ENCODE results near the gene KCNIP1.

The KCNIP1 gene

DNA sequence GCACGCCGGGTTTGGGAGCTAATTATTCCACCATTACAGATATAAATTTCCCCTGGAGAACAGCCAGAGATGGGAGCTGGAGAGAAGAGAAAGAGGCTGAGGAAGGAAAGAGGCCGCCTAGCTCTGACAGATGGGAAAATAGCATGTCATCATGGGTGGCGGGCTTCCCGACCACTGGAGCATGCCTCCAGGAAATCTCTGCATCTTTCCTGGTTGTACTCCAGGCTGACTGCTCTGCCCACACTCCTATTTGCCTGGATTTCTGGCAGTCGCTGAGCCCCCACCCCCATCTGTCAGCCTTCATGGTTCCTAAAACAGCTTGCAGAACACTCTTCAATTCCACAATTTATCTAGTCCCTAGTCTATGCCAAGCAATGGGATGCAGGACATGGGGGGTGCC lies 265.4 kb downstream of the KCNIP1 start:
- Histone ChIP-seq H3K4me1 (peaks cover 7% of the 10 kb centered on the region), H3K36me3 (no peaks in the 10 kb centered on the region), H3K4me3 (ENCODE audit: low read depth, low read length) (no peak overlapping the region), H3K9me3 (no peaks in the 10 kb centered on the region), H3K27me3 (no peaks in the 10 kb centered on the region)
- TF ChIP-seq, protein P1, sequence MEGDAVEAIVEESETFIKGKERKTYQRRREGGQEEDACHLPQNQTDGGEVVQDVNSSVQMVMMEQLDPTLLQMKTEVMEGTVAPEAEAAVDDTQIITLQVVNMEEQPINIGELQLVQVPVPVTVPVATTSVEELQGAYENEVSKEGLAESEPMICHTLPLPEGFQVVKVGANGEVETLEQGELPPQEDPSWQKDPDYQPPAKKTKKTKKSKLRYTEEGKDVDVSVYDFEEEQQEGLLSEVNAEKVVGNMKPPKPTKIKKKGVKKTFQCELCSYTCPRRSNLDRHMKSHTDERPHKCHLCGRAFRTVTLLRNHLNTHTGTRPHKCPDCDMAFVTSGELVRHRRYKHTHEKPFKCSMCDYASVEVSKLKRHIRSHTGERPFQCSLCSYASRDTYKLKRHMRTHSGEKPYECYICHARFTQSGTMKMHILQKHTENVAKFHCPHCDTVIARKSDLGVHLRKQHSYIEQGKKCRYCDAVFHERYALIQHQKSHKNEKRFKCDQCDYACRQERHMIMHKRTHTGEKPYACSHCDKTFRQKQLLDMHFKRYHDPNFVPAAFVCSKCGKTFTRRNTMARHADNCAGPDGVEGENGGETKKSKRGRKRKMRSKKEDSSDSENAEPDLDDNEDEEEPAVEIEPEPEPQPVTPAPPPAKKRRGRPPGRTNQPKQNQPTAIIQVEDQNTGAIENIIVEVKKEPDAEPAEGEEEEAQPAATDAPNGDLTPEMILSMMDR (IDR thresholded peaks at IDR 0.05; ENCODE audit: low read depth, low read length): no peak
- peak; percentile 29 for DNase-seq

DNA sequence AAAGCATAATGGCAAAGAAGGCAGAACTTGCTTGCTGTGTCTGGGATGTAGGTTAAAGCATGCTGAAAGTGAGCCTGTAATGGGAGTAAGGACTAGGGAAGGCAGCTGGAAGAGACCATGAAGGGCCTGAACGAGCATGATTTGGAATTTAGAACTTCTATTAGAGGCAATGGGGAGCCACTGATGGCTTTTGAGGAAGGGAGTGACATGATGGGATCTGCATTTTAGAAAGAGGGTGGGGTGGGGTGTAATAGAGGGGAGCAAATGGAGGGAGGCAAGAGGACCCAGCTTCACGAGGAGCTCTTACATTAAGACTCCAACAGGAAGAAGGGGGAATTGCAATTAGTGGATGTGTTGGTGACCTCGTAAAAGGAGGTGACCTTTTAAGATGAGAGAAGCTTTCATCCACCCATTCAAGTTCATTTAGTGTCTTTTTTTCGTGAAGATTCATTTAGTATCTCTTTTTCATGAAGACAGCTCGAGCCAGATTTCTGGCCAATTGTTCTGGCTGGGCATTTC lies 266.1 kb downstream of the KCNIP1 start:
- Histone ChIP-seq H3K4me3 (ENCODE audit: low read depth, low read length) (no peak overlapping the region), H3K36me3 (no peaks in the 10 kb centered on the region), H3K4me1 (peaks cover 7% of the 10 kb centered on the region), H3K27me3 (no peaks in the 10 kb centered on the region), H3K9me3 (no peaks in the 10 kb centered on the region)
- TF ChIP-seq, protein P1 (IDR thresholded peaks at IDR 0.05; ENCODE audit: low read depth, low read length): no peak
- DNase-seq: no peak

DNA sequence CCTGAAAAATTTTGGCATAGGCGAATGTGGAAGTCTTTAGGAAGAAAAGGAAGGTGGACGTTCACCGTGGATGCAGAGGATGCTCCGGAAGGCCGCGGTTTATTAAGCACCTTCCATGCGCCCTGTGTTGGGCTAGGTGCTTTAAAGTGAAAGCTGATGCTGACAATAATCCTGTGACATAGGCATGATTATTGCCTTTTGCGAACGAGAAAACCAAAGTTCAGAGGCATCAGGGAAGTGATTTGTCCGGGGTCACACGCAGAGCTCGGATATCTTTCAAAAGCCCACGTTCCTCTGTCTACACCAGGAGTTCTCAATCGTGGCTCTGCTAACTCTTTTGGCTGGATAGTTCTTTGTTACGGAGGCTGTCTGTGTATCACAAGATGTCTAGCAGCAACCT lies 267.7 kb downstream of the KCNIP1 start:
- Histone ChIP-seq H3K27me3 (no peaks in the 10 kb centered on the region), H3K4me3 (ENCODE audit: low read depth, low read length) (no peak overlapping the region), H3K9me3 (no peaks in the 10 kb centered on the region), H3K36me3 (no peaks in the 10 kb centered on the region), H3K4me1 (peaks cover 7% of the 10 kb centered on the region)
- TF ChIP-seq, protein P1 (IDR thresholded peaks at IDR 0.05; ENCODE audit: low read depth, low read length): no peak
- DNase-seq: no peak

DNA sequence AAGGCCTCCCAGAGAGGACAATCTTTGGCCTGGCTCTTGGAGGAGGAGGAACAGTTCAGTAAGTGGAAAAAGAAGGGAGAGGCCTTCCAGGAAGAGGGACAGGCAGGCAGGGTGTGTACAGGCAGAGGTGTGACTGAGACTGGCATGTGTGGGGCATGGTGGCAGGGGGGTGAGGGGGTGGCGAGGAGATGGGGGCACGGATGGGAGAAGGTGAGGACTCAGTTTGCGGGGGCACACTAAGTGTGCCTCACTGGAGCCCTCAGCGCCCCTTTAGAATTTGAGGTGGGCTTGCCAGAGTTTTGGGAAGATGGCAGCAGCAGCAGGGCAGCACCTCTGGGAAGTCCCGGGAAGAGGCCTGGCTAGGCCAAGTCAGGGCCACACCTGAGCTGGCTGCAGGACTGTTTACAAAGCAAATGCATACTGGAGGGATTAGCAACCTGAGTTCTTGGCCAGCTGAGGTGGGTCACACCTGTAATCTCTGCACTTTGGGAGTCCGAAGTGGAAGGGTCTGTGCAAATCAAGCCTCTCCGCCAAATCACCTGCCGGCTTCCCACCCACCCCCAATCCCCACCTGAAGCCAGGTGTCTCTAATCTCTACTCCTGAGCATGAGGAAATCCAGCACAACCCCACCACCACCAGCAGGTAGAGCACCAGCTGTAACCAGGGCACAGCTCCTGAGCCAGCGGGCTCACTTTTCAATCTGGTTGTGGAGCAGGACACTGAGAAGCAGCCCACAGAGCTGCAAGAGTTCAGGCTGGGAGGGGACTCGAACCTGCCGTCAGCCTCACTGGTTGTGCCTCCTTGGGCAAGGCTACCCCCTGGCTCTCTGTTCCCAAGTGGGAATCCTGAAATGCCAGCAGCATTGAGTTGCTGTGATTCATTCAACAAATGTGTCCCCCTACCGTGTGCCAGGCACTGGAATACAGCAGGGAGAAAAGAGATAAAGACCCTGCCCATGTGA lies 269.5 kb downstream of the KCNIP1 start:
- no peak overlapping the region for H3K4me3 ChIP-seq (ENCODE audit: low read depth, low read length)
- no peaks in the 10 kb centered on the region for H3K27me3 ChIP-seq
- H3K36me3 ChIP-seq: no peaks in the 10 kb centered on the region
- H3K4me1 ChIP-seq: peaks cover 7% of the 10 kb centered on the region
- TF ChIP-seq, protein P1 (IDR thresholded peaks at IDR 0.05; ENCODE audit: low read depth, low read length): no peak
- no peak for DNase-seq
- no peaks in the 10 kb centered on the region for H3K9me3 ChIP-seq

DNA sequence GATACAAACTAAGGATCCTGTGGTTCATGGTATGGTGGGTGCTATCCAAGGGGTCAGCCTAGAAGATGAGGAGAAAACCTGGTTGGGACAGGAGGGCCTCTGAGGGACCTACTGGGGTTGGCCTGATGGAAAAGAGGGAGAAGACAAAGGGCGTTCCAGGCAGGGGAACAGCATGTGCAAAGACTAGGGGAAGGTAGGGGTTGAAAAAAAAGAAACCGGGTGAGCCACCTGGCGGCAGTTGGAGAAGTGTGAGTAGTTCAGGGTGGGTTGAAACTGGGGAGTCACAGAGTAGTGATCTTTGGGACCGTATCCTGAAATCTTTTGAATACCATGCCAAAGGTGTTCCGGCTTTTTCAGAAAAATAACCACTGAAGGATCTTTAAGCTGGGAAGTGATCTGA lies 271.0 kb downstream of the KCNIP1 start:
- Histone ChIP-seq H3K27me3 (no peaks in the 10 kb centered on the region), H3K4me1 (no peaks in the 10 kb centered on the region), H3K36me3 (no peaks in the 10 kb centered on the region), H3K9me3 (no peaks in the 10 kb centered on the region), H3K4me3 (ENCODE audit: low read depth, low read length) (no peak overlapping the region)
- DNase-seq: no peak
- TF ChIP-seq, protein P1 (IDR thresholded peaks at IDR 0.05; ENCODE audit: low read depth, low read length): no peak

DNA sequence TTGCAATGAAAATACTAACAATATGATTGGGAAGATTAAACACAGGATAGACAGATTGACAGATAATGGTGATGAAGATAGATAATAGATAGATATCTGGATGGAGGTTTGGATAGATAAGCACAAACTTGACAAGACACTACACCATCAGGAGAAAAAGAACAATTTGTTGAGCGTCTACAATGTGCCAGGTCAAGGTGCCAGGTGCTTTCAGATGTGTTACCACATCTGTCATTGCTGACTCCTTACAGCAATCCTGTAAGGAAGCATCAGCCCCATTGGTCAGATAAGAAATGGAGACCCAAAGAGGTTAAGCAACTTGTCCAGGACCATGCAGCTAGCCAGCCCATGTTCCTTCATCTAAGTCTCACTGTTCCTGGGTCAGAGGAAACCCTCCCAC lies 278.1 kb downstream of the KCNIP1 start:
- Histone ChIP-seq H3K9me3 (no peaks in the 10 kb centered on the region), H3K27me3 (no peaks in the 10 kb centered on the region), H3K4me1 (peaks cover 7% of the 10 kb centered on the region), H3K4me3 (ENCODE audit: low read depth, low read length) (no peak overlapping the region), H3K36me3 (no peaks in the 10 kb centered on the region)
- DNase-seq: no peak
- TF ChIP-seq, protein P1 (IDR thresholded peaks at IDR 0.05; ENCODE audit: low read depth, low read length): no peak

All from BE2C (cell line).